ENCODE results near the gene MAP1B. TPM values are rescaled to one million over a fixed set of nuclear protein-coding genes. Genes with fewer than 3 reads are reported as not detected.
"Not testable (repeated sequence)": the region's sequence is repeated elsewhere in the genome, so short reads cannot be mapped to it uniquely, and the experiment has no call there.

MAP1B gene
- total and polyA plus RNA-seq, 8 donors: 2.1 to 985 (median 24.7) TPM

GRCh38 chr5:72167804-72168203 is 60.5 kb downstream of the MAP1B start:
- Histone ChIP-seq H3K36me3 (no peaks in the 10 kb centered on the region), H3K4me1 (peaks cover 0 to 37% (median 13%) of the 10 kb centered on the region in 4 donors), H3K27ac (peak overlapping the region in 3 of 5 donors; percentile 7 to 73 (median 60)), H3K4me3 (no peak overlapping the region), H3K27me3 (peaks cover 0 to 3% (median 0%) of the 10 kb centered on the region in 3 donors), H3K9me3 (no peaks in the 10 kb centered on the region)
- peak in 1 of 2 donors; percentile 35 for DNase-seq
- WGBS, 5 donors: 60 to 70% (median 68%) methylated on average over 8 of the region's 8 CpGs
- intact Hi-C loops (cut with DNase I; ENCODE audit: low total_unique reads): no loop called here
- no peak for TF ChIP-seq POLR2A (IDR thresholded peaks at IDR 0.05)
- no peak for TF ChIP-seq EP300 (IDR thresholded peaks at IDR 0.05)
- TF ChIP-seq POLR2AphosphoS5 (IDR thresholded peaks at IDR 0.05): no peak
- TF ChIP-seq CTCF (IDR thresholded peaks at IDR 0.05): no peak

- intact Hi-C loops (cut with DNase I; ENCODE audit: low total_unique reads): no loop called here
- Histone ChIP-seq H3K27me3 (peaks cover 0 to 3% (median 0%) of the 10 kb centered on the region in 3 donors), H3K27ac (peak overlapping the region in 1 of 5 donors; percentile 9), H3K4me1 (peaks cover 0 to 32% (median 13%) of the 10 kb centered on the region in 4 donors), H3K9me3 (no peaks in the 10 kb centered on the region), H3K4me3 (no peak overlapping the region), H3K36me3 (no peaks in the 10 kb centered on the region)
- TF ChIP-seq CTCF (IDR thresholded peaks at IDR 0.05) (no peak), POLR2AphosphoS5 (IDR thresholded peaks at IDR 0.05) (no peak), EP300 (IDR thresholded peaks at IDR 0.05) (no peak), POLR2A (IDR thresholded peaks at IDR 0.05) (no peak)
- DNase-seq: no peak
- WGBS, 5 donors: 75 to 80% (median 78%) methylated on average over 2 of the region's 2 CpGs
These were observed 62.8 kb downstream of the MAP1B start for GRCh38 chr5:72170101-72170500.

GRCh38 chr5:72171181-72171580 is 63.9 kb downstream of the MAP1B start:
- H3K9me3 ChIP-seq; intact Hi-C loops (cut with DNase I; ENCODE audit: low total_unique reads); DNase-seq; H3K36me3 ChIP-seq; H3K4me3 ChIP-seq; H3K27me3 ChIP-seq: not testable (repeated sequence)
- Histone ChIP-seq H3K4me1 (peaks cover 0 to 22% (median 8%) of the 10 kb centered on the region in 4 donors), H3K27ac (peak overlapping the region in 1 of 5 donors; percentile 9)
- WGBS, 5 donors: 90 to 96% (median 91%) methylated on average over 3 of the region's 3 CpGs

GRCh38 chr5:72171667-72172066 is 64.4 kb downstream of the MAP1B start:
- Histone ChIP-seq H3K4me1 (peaks cover 0 to 19% (median 4%) of the 10 kb centered on the region in 4 donors), H3K27ac (no peak overlapping the region), H3K27me3 (no peaks in the 10 kb centered on the region), H3K9me3 (no peaks in the 10 kb centered on the region), H3K36me3 (no peaks in the 10 kb centered on the region), H3K4me3 (no peak overlapping the region)
- WGBS, 5 donors: 82 to 91% (median 86%) methylated on average over 6 of the region's 6 CpGs
- intact Hi-C loops (cut with DNase I; ENCODE audit: low total_unique reads): no loop called here
- TF ChIP-seq POLR2A (IDR thresholded peaks at IDR 0.05): no peak
- TF ChIP-seq EP300 (IDR thresholded peaks at IDR 0.05): no peak
- no peak for TF ChIP-seq CTCF (IDR thresholded peaks at IDR 0.05)
- TF ChIP-seq POLR2AphosphoS5 (IDR thresholded peaks at IDR 0.05): no peak
- no peak for DNase-seq

GRCh38 chr5:72172786-72173185 is 65.5 kb downstream of the MAP1B start:
- WGBS, 5 donors: 61 to 84% (median 64%) methylated on average over 4 of the region's 4 CpGs
- Histone ChIP-seq H3K27ac (no peak overlapping the region), H3K9me3 (no peaks in the 10 kb centered on the region), H3K4me1 (peaks cover 0 to 16% (median 0%) of the 10 kb centered on the region in 4 donors), H3K27me3 (no peaks in the 10 kb centered on the region), H3K36me3 (no peaks in the 10 kb centered on the region), H3K4me3 (no peak overlapping the region)
- intact Hi-C loops (cut with DNase I; ENCODE audit: low total_unique reads): no loop called here
- DNase-seq: peak in 1 of 2 donors; percentile 45
- no peak for TF ChIP-seq EP300 (IDR thresholded peaks at IDR 0.05)
- TF ChIP-seq POLR2AphosphoS5 (IDR thresholded peaks at IDR 0.05): no peak
- TF ChIP-seq POLR2A (IDR thresholded peaks at IDR 0.05): no peak
- no peak for TF ChIP-seq CTCF (IDR thresholded peaks at IDR 0.05)
